K562 (cell line): ENCODE measurements around the gene TNFSF9. TPM values are rescaled to one million over a fixed set of nuclear protein-coding genes. Genes with fewer than 3 reads are reported as not detected.

ENCODE experiments used
- ATAC-seq: fragments of 200-7000 bp; cut with Tn5 transposase; 3 replicates; pipeline ENCODE4 v1.9.1; 2020; ENCODE audit warnings: moderate library complexity
- BruUV-seq: library from RNA; stranded (reverse); fragments of 400-500 nt; replicated peaks from 2 replicates; lab custom pipeline; 2021; lab: Mats Ljungman, UMichigan
- CTCF ChIA-PET: fragments of 300-600 bp; formaldehyde crosslinking; extraction: SDS; loops from one replicate; lab custom pipeline; 2021; ENCODE audit warnings: low intra/inter-chr PET ratio; lab: Yijun Ruan, JAX
- POLR2A ChIA-PET: fragments of 300-600, 350-650 bp; sonication (Branson Sonifier 250); formaldehyde crosslinking; extraction: SDS; loops from one replicate; lab custom pipeline; 2021; ENCODE audit warnings: antibody characterized with exemption, inconsistent platforms; lab: Yijun Ruan, JAX
- DNase-seq, 4 experiments: peaks; one replicate each; pipeline versions ENCODE4 v3.0.0 to v3.0.0-alpha.2; 2011 to 2018; ENCODE audit warnings: low spot score in 3 of 4, mixed read lengths in 3 of 4; ENCODE audit errors: extremely low read depth in 1 of 4
- FAIRE-seq: peaks from 2 replicates; lab custom pipeline; 2011; peaks lifted over from hg19 to GRCh38; lab: Jason Lieb, UNC
- H2AFZ ChIP-seq: 2 replicates; pipeline ENCODE4 v1.6.0; 2011; ENCODE audit warnings: low read depth, low read length, control low read depth, inconsistent platforms
- H3K27ac ChIP-seq: fragments of 200-600 bp; 3 replicates; pipeline ENCODE4 v1.8.0; 2011; ENCODE audit warnings: low read depth, mild to moderate bottlenecking, control low read depth, inconsistent platforms, low read length, moderate library complexity, mixed read lengths; ENCODE audit errors: extremely low read depth
- H3K27me3 ChIP-seq, 2 experiments: fragments of 300-600 bp in 1 of 2; 2 replicates in 1 of 2; 3 replicates in 1 of 2; pipeline versions ENCODE4 v1.6.0 to v1.8.0; 2011; ENCODE audit warnings: inconsistent platforms in 2 of 2, low read length in 2 of 2, mild to moderate bottlenecking in 1 of 2, mixed read lengths in 1 of 2, moderate library complexity in 1 of 2; ENCODE audit not compliant: control insufficient read depth in 2 of 2, insufficient read depth in 2 of 2
- H3K36me3 ChIP-seq: fragments of 300-600 bp; 3 replicates; pipeline ENCODE4 v1.8.0; 2011; ENCODE audit warnings: mild to moderate bottlenecking, low read length, inconsistent platforms; ENCODE audit not compliant: control insufficient read depth, insufficient read depth
- H3K4me1 ChIP-seq, 2 experiments: fragments of 200-600 bp in 1 of 2; replicated peaks in 1 of 2; 2 replicates in 1 of 2; 3 replicates in 1 of 2; pipeline versions ENCODE4 v1.5.1 to v1.8.0; 2011; ENCODE audit warnings: inconsistent platforms in 2 of 2, low read length in 2 of 2, mild to moderate bottlenecking in 1 of 2, mixed read lengths in 1 of 2, moderate library complexity in 1 of 2; ENCODE audit not compliant: control insufficient read depth in 2 of 2, insufficient read depth in 2 of 2
- H3K4me2 ChIP-seq: 2 replicates; pipeline ENCODE4 v1.6.1; 2011; ENCODE audit warnings: low read length, control low read depth, inconsistent platforms, mixed read lengths; ENCODE audit not compliant: insufficient read depth
- H3K4me3 ChIP-seq: fragments of 200-600 bp; sonication (generic), shearing (Covaris generic); 2 replicates; pipeline ENCODE4 v1.5.1; 2016; ENCODE audit warnings: control low read depth, inconsistent platforms
- H3K79me2 ChIP-seq: fragments of 200-600 bp; 3 replicates; pipeline ENCODE4 v1.8.0; 2011; ENCODE audit warnings: low read length, inconsistent platforms; ENCODE audit not compliant: control insufficient read depth, insufficient read depth
- H3K9ac ChIP-seq, 2 experiments: 2 replicates each; pipeline versions ENCODE4 v1.6.0 to v1.6.1; 2011; ENCODE audit warnings: low read depth in 2 of 2, low read length in 2 of 2, control low read depth in 1 of 2, inconsistent platforms in 1 of 2, mild to moderate bottlenecking in 1 of 2, mixed read lengths in 1 of 2; ENCODE audit not compliant: insufficient read depth in 1 of 2
- H3K9me1 ChIP-seq: one replicate; pipeline ENCODE4 v1.6.0; 2011; ENCODE audit warnings: inconsistent platforms, mild to moderate bottlenecking, low read length, moderate library complexity; ENCODE audit not compliant: control insufficient read depth, insufficient read depth
- H3K9me3 ChIP-seq: replicated peaks from 2 replicates; pipeline ENCODE4 v1.5.1; 2011; ENCODE audit warnings: low read depth, low read length, inconsistent platforms; ENCODE audit not compliant: control insufficient read depth, insufficient read depth
- H4K20me1 ChIP-seq: replicated peaks from 2 replicates; pipeline ENCODE4 v1.6.1; 2011; ENCODE audit warnings: low read length, inconsistent platforms, mixed read lengths; ENCODE audit not compliant: control insufficient read depth, insufficient read depth
- ASH1L ChIP-seq: fragments of 450-650 bp; IDR thresholded peaks from 2 replicates; pipeline ENCODE4 v1.6.1; 2018; ENCODE audit warnings: borderline replicate concordance, mild to moderate bottlenecking, low read depth; ENCODE audit not compliant: partially characterized antibody
- BCOR ChIP-seq: fragments of 450-650 bp; IDR thresholded peaks from 2 replicates; pipeline ENCODE4 v1.6.1; 2016
- ELF4 ChIP-seq: fragments of 450-650 bp; formaldehyde crosslinking; IDR thresholded peaks from 2 replicates; pipeline ENCODE4 v1.4.0; 2022; ENCODE audit warnings: missing genetic modification characterization
- FOXP4 ChIP-seq: sonication (generic); formaldehyde crosslinking; IDR thresholded peaks from 2 replicates; pipeline ENCODE4 v1.8.0; 2022; ENCODE audit warnings: mild to moderate bottlenecking, missing genetic modification reagents, borderline replicate concordance
- FUS ChIP-seq: fragments of 200-400 bp; formaldehyde crosslinking; optimal IDR thresholded peaks from 2 replicates; pipeline ENCODE3; 2017; ENCODE audit warnings: low read depth, low read length
- IFI16 ChIP-seq: fragments of 250-450 bp; sonication (Bioruptor Pico); IDR thresholded peaks from 2 replicates; pipeline ENCODE4 v2.1.2; 2022; ENCODE audit warnings: mild to moderate bottlenecking, inconsistent platforms
- KAT7 ChIP-seq: sonication (generic); formaldehyde crosslinking; IDR thresholded peaks from 2 replicates; pipeline ENCODE4 v1.8.0; 2022; ENCODE audit warnings: missing genetic modification reagents, mild to moderate bottlenecking, borderline replicate concordance
- MLX ChIP-seq, 2 experiments: fragments of 450-650 bp in 1 of 2; sonication (generic) in 1 of 2; formaldehyde crosslinking; conservative IDR thresholded peaks; 2 replicates each; pipeline versions ENCODE4 v1.4.0 to v1.8.1; 2020 to 2022; ENCODE audit warnings: mild to moderate bottlenecking in 1 of 2, missing genetic modification reagents in 1 of 2
- MTF1 ChIP-seq: fragments of 250-450 bp; sonication (Bioruptor Pico); IDR thresholded peaks from 2 replicates; pipeline ENCODE4 v1.9.0; 2021; ENCODE audit warnings: moderate library complexity, mild to moderate bottlenecking, inconsistent platforms, borderline replicate concordance
- PCBP2 ChIP-seq: fragments of 200-400 bp; formaldehyde crosslinking; IDR thresholded peaks from 2 replicates; pipeline ENCODE4 v1.6.1; 2018; ENCODE audit warnings: low read length, low read depth, mild to moderate bottlenecking, moderate library complexity; ENCODE audit not compliant: poor library complexity, severe bottlenecking
- SLC30A9 ChIP-seq: fragments of 250-450 bp; sonication (Bioruptor Pico); IDR thresholded peaks from 2 replicates; pipeline ENCODE4 v1.8.0; 2022; ENCODE audit warnings: mild to moderate bottlenecking, moderate library complexity
- SREBF1 ChIP-seq: fragments of 150-350 bp; IDR thresholded peaks from 2 replicates; pipeline ENCODE4 v1.6.1; 2014; ENCODE audit warnings: antibody characterized with exemption, low read depth, low read length, borderline replicate concordance
- WHSC1 ChIP-seq: IDR thresholded peaks from one replicate; pipeline ENCODE4 v1.6.1; 2012; ENCODE audit warnings: low read length, control low read depth, inconsistent platforms
- ZC3H8 ChIP-seq: fragments of 450-650 bp; IDR thresholded peaks from 2 replicates; pipeline ENCODE4 v1.6.1; 2017
- ZNF140 ChIP-seq: fragments of 250-450 bp; sonication (Bioruptor Pico); IDR thresholded peaks from 2 replicates; pipeline ENCODE4 v1.8.0; 2021; ENCODE audit warnings: moderate library complexity, mild to moderate bottlenecking, inconsistent platforms
- ZNF764 ChIP-seq: fragments of 250-450 bp; sonication (Bioruptor Pico); IDR thresholded peaks from 2 replicates; pipeline ENCODE4 v1.4.0; 2020; ENCODE audit warnings: low read depth, mild to moderate bottlenecking, moderate library complexity
- ZNF778 ChIP-seq: fragments of 450-650 bp; formaldehyde crosslinking; IDR thresholded peaks from 2 replicates; pipeline ENCODE4 v1.4.0; 2020; ENCODE audit warnings: mild to moderate bottlenecking, moderate library complexity
- WGBS: fragments of 100-300 bp; shearing (Covaris generic); methylation state at CpG from one replicate; pipeline ENCODE4 v1.1.6; 2016; ENCODE audit warnings: low coverage, mixed read lengths; ENCODE audit not compliant: insufficient coverage; ENCODE audit errors: missing lambda C conversion rate; 5-methylcytosine and 5-hydroxymethylcytosine counted together
- in situ Hi-C: fragments of 300-500 bp; cut with MboI; formaldehyde crosslinking; loops from 4 replicates; pipeline ENCODE4 v1.15.0; 2018; ENCODE audit warnings: inconsistent platforms, mixed read lengths
- intact Hi-C: fragments of 100-400 bp; cut with micrococcal nuclease; formaldehyde crosslinking; loops from 2 replicates; pipeline ENCODE4 v1.14.2; 2022
- polyA plus RNA-seq, 8 experiments: library from polyadenylated mRNA; depleted of rRNA in 4 of 8; stranded (reverse) in 5 of 8; unstranded in 3 of 8; fragments of >200 nt; fragmentation: Nextera tagmentation in 2 of 8; fragmentation: Illumina TruSeq in 1 of 8; extraction: Ambion mirVana in 2 of 8; extraction: Trizol in 1 of 8; gene quantifications; 2 replicates each; pipeline versions ENCODE4 v1.2.1 to v1.2.3, GENCODE V29; 2011 to 2014; ENCODE audit warnings: inconsistent platforms in 1 of 8, missing spikeins in 1 of 8
- total RNA-seq, 7 experiments: library from RNA; depleted of rRNA in 6 of 7; stranded (reverse); fragments of >200 nt in 6 of 7; fragmentation: Illumina TruSeq in 2 of 7; extraction: Trizol in 2 of 7; gene quantifications; 2 replicates each; pipeline versions ENCODE4 v1.2.1 to v1.2.3, GENCODE V29; 2011 to 2021; ENCODE audit warnings: low replicate concordance in 1 of 7
- TF ChIP-seq, protein P1 (sequence below): sonication (generic); formaldehyde crosslinking; IDR thresholded peaks from 2 replicates; pipeline ENCODE4 v1.5.0; 2020; ENCODE audit warnings: missing genetic modification reagents

The TNFSF9 gene
- total and polyA plus RNA-seq, 9 of the 15 experiments (the other 6 are each of a cell fraction or from before 2014, with no cell fraction given) = 1.4 to 17.9 (median 6.5) TPM

DNA sequence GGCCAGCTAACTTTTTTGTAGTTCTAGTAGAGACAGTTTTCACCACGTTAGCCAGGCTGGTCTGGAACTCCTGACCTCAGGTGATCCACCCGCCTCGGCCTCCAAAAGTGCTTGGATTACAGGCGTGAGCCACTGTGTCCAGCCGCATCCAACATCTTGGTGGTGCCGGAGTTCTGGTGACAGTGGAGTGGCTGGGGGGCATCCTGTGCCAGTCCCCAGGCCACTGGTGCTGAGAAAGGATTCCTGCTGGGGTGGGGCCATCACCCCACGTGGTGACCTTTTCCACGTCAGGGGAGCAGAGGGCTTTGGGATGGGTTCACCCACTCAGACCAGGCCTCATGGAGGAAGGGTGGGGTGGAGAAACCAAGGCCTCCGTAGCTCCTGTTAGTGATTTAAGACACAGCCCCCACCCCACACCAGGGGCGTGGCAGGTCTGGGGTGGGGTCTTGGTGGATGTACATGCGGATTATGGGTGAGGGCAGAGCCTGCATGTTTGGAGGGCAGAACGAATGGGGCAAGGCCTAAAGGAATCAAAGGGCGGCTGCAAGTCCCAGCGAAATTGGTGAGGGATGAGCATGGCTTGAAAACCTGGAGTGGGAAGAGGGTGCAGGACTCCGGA lies 15.8 kb upstream of the TNFSF9 start:
- Histone ChIP-seq H3K27me3 (no peaks in the 10 kb centered on the region), H3K9me3 (no peaks in the 10 kb centered on the region), H3K9ac (peak overlapping the region in 1 of 2 experiments; percentile 20; a peak in 1 of 4 replicates), H3K36me3 (no peaks in the 10 kb centered on the region), H2AFZ (no peak overlapping the region), H4K20me1 (no peaks in the 10 kb centered on the region), H3K9me1 (no peaks in the 10 kb centered on the region), H3K4me2 (no peak overlapping the region), H3K4me1 (peaks cover 7 to 37% of the 10 kb centered on the region in 2 experiments; a peak in 4 of 5 replicates), H3K79me2 (no peaks in the 10 kb centered on the region), H3K4me3 (no peak overlapping the region), H3K27ac (no peak overlapping the region)
- 80% methylated on average over 14 of the region's 15 CpGs for WGBS
- DNase-seq = no peak
- no peak for ATAC-seq
- BruUV-seq = no TSS peak
- no peak for FAIRE-seq
- intact Hi-C loops (loop anchor here (5.0 to 10.0 kb wide), 3 partner anchors 87 to 390 kb away; partner anchors contain the start of genes GPR108 and TRIP10), in situ Hi-C loops (no loop called here)
- TF ChIP-seq IFI16 (CRISPR knock-in tag) (no peak), FUS (no peak), FOXP4 (no peak), ZNF764 (CRISPR knock-in tag) (no peak), SLC30A9 (no peak), SREBF1 (no peak), MLX (CRISPR knock-in tag; conservative IDR thresholded peaks at IDR 0.05) (no peak), KAT7 (CRISPR knock-in tag) (no peak), MTF1 (CRISPR knock-in tag) (no peak), PCBP2 (no peak), BCOR (no peak), ZNF778 (CRISPR knock-in tag) (no peak), WHSC1 (no peak), ZC3H8 (no peak), ELF4 (no peak), ZNF140 (CRISPR knock-in tag) (no peak), ASH1L (no peak)
- TF ChIP-seq, protein P1, sequence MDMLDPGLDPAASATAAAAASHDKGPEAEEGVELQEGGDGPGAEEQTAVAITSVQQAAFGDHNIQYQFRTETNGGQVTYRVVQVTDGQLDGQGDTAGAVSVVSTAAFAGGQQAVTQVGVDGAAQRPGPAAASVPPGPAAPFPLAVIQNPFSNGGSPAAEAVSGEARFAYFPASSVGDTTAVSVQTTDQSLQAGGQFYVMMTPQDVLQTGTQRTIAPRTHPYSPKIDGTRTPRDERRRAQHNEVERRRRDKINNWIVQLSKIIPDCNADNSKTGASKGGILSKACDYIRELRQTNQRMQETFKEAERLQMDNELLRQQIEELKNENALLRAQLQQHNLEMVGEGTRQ = no peak
- ChIA-PET CTCF (no interaction called here), POLR2A (no interaction called here)
